Neuron (in vitro differentiated cells): ENCODE results near the gene FOXR1.
A peak's percentile ranks its signal among the peaks of the same experiment; 100 is the strongest.
"Not testable (repeated sequence)": the region's sequence is repeated elsewhere in the genome, so short reads cannot be mapped to it uniquely, and the experiment has no call there.

Experiments
- H2AFZ ChIP-seq: one replicate; pipeline ENCODE4 v1.6.1; 2013; ENCODE audit warnings: low read depth, mild to moderate bottlenecking, inconsistent platforms, low read length, moderate library complexity
- H3K27me3 ChIP-seq: one replicate; pipeline ENCODE4 v1.6.1; 2013; ENCODE audit warnings: low read length; ENCODE audit not compliant: insufficient read depth
- H3K36me3 ChIP-seq: one replicate; pipeline ENCODE4 v1.6.1; 2013; ENCODE audit warnings: low read length; ENCODE audit not compliant: insufficient read depth
- H3K4me1 ChIP-seq: one replicate; pipeline ENCODE4 v1.6.1; 2013; ENCODE audit warnings: low read length; ENCODE audit not compliant: insufficient read depth
- H3K4me3 ChIP-seq: 2 replicates; pipeline ENCODE4 v1.5.1; 2013; ENCODE audit warnings: mild to moderate bottlenecking, low read length, moderate library complexity
- H3K9me3 ChIP-seq: one replicate; pipeline ENCODE4 v1.6.1; 2013; ENCODE audit warnings: low read length

Gene FOXR1

DNA sequence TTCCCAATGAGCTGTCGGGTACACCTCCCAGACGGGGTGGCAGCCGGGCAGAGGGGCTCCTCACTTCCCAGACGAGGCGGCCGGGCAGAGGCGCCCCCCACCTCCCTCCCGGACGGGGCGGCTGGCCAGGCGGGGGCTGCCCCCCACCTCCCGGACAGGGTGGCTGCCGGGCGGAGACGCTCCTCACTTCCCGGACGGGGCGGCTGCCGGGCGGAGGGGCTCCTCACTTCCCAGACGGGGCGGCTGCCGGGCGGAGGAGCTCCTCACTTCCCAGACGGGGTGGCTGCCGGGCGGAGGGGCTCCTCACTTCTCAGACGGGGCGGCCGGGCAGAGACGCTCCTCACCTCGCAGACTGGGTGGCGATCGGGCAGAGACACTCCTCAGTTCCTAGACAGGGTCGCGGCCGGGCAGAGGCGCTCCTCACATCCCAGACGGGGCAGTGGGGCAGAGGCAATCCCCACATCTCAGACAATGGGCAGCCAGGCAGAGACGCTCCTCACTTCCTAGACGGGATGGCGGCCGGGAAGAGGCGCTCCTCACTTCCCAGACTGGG lies 20.0 kb downstream of the FOXR1 start:
- not testable (repeated sequence) for H3K27me3 ChIP-seq, H2AFZ ChIP-seq, H3K9me3 ChIP-seq, H3K36me3 ChIP-seq, H3K4me3 ChIP-seq, H3K4me1 ChIP-seq

GRCh38 chr11:118996926-118997626 lies 25.5 kb downstream of the FOXR1 start:
- Histone ChIP-seq H3K27me3 (no peaks in the 10 kb centered on the region), H3K4me3 (peak overlapping the region; percentile 81), H3K4me1 (peaks cover 17% of the 10 kb centered on the region), H3K9me3 (no peaks in the 10 kb centered on the region), H3K36me3 (peaks cover 11% of the 10 kb centered on the region), H2AFZ (peak overlapping the region; percentile 38)

DNA sequence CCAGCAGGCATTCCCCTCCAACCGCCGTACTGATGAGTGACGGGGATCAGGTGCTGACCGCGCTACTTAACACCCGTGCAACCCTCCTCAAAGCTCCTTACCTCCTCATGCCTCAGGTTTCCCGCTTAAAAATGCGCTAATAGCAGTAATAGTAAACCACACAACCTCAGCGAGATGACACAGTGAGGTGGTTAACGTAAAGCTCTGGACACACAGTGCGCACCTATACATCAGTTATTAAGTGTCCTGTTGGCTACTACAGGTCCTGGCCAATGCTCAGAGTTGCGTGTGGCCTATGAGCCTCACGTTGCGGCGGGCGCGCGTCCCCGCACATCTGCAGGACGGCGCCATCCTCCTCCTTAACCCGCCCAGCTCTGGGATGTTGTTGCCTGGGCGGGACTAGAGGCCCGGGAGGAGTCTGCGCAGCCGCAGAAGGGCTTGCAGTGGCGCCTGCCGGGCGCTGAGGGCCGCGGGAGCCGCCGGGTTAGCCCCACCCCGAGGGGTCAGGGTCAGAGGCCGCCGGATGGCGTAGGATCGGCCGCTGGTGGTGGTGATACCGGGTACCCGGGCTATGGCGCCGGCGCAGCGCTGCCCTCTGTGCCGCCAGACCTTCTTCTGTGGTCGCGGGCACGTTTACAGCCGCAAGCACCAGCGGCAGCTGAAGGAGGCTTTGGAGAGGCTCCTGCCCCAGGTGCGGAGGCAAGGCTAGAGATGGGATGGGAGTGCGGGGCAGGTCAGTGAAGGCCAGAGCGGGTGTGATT lies 26.2 kb downstream of the FOXR1 start, which contains the start of gene CENATAC:
Gene CENATAC (plus strand): TSS at position 512 of the 761 bp plus-strand sequence. CDS start 60 bp downstream, at position 572.
- no peaks in the 10 kb centered on the region for H3K9me3 ChIP-seq
- H3K4me1 ChIP-seq = peaks cover 17% of the 10 kb centered on the region
- H3K36me3 ChIP-seq = peaks cover 12% of the 10 kb centered on the region
- no peaks in the 10 kb centered on the region for H3K27me3 ChIP-seq
- peak within 1 kb of the TSS; percentile 48 for H2AFZ ChIP-seq
- H3K4me3 ChIP-seq = peak within 1 kb of the TSS; percentile 81

DNA sequence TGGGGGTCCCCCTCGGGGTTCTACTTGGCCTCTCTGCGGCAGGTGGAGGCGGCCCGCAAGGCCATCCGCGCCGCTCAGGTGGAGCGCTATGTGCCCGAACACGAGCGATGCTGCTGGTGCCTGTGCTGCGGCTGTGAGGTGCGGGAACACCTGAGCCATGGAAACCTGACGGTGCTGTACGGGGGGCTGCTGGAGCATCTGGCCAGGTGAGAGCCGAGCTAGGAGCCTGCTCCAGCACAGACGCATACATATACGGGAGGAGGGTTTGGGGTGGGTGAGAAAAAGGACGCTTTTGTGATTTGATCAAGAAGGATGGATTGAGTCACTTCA lies 26.8 kb downstream of the FOXR1 start:
- Histone ChIP-seq H3K27me3 (no peaks in the 10 kb centered on the region), H3K36me3 (peaks cover 12% of the 10 kb centered on the region)

DNA sequence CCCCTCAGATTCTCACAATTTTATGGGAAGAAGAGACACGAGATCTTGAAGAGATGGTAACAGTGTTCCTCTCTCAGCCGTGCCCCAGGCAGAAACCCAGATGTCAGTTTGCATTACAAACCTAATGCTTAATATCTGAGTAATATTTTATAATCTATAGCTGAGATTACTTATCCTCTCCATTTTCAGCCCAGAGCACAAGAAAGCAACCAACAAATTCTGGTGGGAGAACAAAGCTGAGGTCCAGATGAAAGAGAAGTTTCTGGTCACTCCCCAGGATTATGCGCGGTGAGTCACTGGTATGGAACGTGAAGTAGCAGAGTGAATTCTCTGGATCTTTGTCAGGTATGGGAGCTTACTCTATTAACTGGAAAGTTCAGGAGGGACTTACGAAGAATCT lies 27.3 kb downstream of the FOXR1 start:
- Histone ChIP-seq H3K4me1 (peaks cover 17% of the 10 kb centered on the region), H3K4me3 (peak overlapping the region; percentile 81), H3K9me3 (no peaks in the 10 kb centered on the region), H3K27me3 (no peaks in the 10 kb centered on the region), H2AFZ (no peak overlapping the region), H3K36me3 (peaks cover 12% of the 10 kb centered on the region)

More for the DNA sequence above, 26.8 kb downstream of the FOXR1 start:
- Histone ChIP-seq H3K9me3 (no peaks in the 10 kb centered on the region), H3K4me3 (peak overlapping the region; percentile 81), H2AFZ (peak overlapping the region; percentile 48), H3K4me1 (peaks cover 17% of the 10 kb centered on the region)

GRCh38 chr11:119000906-119001305 lies 29.3 kb downstream of the FOXR1 start:
- Histone ChIP-seq H2AFZ (no peak overlapping the region), H3K27me3 (no peaks in the 10 kb centered on the region), H3K4me3 (no peak overlapping the region), H3K9me3 (no peaks in the 10 kb centered on the region), H3K36me3 (peaks cover 19% of the 10 kb centered on the region), H3K4me1 (peaks cover 17% of the 10 kb centered on the region)

- Histone ChIP-seq H3K9me3 (no peaks in the 10 kb centered on the region), H2AFZ (no peak overlapping the region), H3K4me3 (no peak overlapping the region), H3K36me3 (peaks cover 17% of the 10 kb centered on the region), H3K27me3 (no peaks in the 10 kb centered on the region), H3K4me1 (no peaks in the 10 kb centered on the region)
Measured at GRCh38 chr11:119006656-119007055, 35.1 kb downstream of the FOXR1 start.

DNA sequence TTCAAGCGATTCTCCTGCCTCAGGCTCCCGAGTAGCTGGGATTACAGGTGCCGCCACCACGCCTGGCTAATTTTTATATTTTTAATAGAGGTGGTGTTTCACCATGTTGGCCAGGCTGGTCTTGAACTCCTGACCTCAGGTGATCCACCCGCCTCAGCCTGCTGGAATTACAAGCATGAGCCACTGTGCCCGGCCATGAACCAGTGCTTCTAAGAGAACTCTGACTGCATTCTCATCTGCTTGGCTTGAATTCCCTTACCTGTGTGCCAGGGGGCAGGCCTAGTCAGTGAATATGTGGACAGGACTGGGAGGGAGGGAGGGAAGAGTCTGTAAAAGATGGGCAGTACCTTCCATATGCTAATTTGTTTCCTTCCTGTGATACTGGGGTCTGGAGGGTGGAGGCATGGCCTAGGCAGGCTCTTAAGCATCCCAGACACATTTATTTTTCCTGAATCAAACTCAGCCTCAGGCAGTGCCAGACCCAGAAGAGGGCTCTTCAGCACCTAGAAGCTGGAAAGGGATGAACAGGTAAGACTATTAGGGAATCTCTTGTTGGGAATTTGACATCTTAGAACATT lies 40.0 kb downstream of the FOXR1 start:
- peaks cover 49% of the 10 kb centered on the region for H3K36me3 ChIP-seq

GRCh38 chr11:119012629-119013170 lies 41.1 kb downstream of the FOXR1 start:
- Histone ChIP-seq H3K4me1 (peaks cover 11% of the 10 kb centered on the region), H3K27me3 (no peaks in the 10 kb centered on the region), H2AFZ (no peak overlapping the region), H3K9me3 (no peaks in the 10 kb centered on the region), H3K4me3 (no peak overlapping the region), H3K36me3 (peaks cover 48% of the 10 kb centered on the region)

More for the DNA sequence above, 40.0 kb downstream of the FOXR1 start:
- H3K27me3 ChIP-seq = no peaks in the 10 kb centered on the region
- H3K4me3 ChIP-seq = no peak overlapping the region
- H3K4me1 ChIP-seq = peaks cover 1% of the 10 kb centered on the region
- H3K9me3 ChIP-seq = no peaks in the 10 kb centered on the region
- no peak overlapping the region for H2AFZ ChIP-seq

DNA sequence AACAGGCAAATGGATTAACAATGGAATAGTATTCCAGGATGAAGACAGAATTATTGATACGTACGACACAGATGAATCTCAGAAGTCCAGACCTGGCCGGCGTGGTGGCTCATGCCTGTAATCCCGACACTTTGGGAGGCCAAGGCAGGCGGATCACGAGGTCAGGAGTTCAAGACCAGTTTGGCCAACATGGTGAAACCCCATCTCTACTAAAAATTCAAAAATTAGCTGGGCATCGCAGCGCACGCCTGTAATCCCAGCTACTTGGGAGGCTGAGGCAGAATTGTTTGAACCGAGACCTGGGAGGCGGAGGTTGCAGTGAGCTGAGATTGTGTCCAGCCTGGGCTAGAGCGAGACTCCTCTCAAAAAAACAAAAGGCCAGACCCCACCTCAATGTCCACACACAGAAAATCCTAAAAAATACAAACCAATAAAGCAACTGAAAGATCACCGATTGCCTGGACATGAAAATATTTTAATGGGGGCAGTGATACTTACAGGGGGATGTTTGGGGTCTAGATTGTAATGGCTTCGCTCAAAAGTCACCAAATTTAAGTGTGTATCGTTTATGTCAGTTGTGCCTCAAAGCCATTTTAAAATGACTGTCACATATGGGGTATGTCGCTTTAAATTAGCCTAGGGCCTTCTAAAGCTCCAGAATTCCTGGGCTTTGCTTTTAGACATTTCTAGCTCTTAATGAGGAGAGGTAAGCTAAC lies 42.8 kb downstream of the FOXR1 start:
- Histone ChIP-seq H3K27me3 (no peaks in the 10 kb centered on the region), H3K36me3 (peaks cover 48% of the 10 kb centered on the region), H3K4me1 (peaks cover 11% of the 10 kb centered on the region), H3K4me3 (no peak overlapping the region), H3K9me3 (no peaks in the 10 kb centered on the region), H2AFZ (no peak overlapping the region)

DNA sequence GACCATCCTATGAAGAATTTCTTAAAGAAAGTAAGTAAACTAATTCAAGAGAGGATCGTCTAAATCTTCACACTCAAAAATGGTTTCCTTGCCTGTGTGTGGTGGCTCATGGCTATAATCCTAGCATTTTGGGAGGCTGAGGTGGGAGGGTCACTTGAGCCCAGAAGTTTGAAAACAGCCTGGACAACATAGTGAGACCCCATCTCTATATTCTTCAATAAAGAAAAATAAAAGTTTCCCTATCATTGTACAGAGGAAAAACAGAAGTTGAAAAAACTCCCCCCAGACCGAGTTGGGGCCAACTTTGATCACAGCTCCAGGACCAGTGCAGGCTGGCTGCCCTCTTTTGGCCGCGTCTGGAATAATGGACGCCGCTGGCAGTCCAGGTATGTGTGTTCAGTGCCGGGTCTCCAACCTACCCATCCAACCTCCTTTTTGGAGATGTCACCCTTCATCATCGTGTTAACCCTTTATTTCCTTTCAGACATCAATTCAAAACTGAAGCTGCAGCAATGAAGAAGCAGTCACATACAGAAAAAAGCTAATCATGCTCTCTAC lies 43.6 kb downstream of the FOXR1 start:
- H3K27me3 ChIP-seq = no peaks in the 10 kb centered on the region
- no peak overlapping the region for H3K4me3 ChIP-seq
- H3K36me3 ChIP-seq = peaks cover 48% of the 10 kb centered on the region
- H2AFZ ChIP-seq = no peak overlapping the region
- peaks cover 17% of the 10 kb centered on the region for H3K4me1 ChIP-seq
- no peaks in the 10 kb centered on the region for H3K9me3 ChIP-seq

DNA sequence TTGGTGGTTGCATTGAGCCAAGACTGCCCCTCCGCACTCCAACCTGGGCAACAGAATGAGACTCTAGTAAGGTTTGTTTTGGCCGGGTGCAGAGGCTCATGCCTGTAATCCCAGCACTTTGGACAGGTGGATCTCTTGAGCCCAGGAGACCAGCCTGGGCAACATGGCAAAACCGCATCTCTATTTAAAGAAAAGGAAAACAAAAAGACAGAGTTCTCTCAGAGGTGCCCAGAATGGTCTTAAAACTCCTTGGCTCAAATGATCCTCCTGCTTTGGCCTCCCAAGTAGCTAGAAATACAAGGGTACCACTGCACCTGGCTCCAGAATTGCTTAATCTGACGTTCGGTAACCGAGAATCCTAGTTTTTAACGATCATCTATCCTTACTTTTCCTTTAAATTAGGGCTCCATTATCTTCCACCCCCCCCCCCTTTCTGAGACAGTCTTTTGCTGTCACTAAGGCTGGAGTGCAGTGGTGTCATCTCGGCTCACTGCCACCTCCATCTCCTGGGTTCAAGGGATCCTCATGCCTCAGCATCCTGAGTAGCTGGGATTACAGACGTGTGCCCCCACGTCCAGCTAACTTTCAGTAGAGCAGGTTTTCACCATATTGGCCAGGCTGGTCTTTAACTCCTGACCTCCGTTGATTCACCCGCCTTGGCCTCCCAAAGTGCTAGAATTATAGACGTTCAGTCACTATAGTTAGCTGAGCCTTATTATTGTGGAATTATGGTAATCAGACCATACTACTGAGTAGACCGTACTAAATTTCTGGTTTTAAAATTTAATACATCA lies 44.9 kb downstream of the FOXR1 start:
- Histone ChIP-seq H3K4me3 (peak overlapping the region; percentile 94), H3K9me3 (no peaks in the 10 kb centered on the region), H2AFZ (no peak overlapping the region), H3K27me3 (no peaks in the 10 kb centered on the region), H3K4me1 (peaks cover 20% of the 10 kb centered on the region), H3K36me3 (peaks cover 52% of the 10 kb centered on the region)
